Natural killer cell (primary cell): ENCODE results near the gene SMIM9. TPM values are rescaled to one million over a fixed set of nuclear protein-coding genes. Genes with fewer than 3 reads are reported as not detected.
"Not testable (repeated sequence)": the region's sequence is repeated elsewhere in the genome, so short reads cannot be mapped to it uniquely, and the experiment has no call there.

Experiments
- ATAC-seq, 3 donors: fragments of 150-1000 bp in 2 of 3; fragments of 200-7000 bp in 1 of 3; cut with Tn5 transposase; 1 replicate in 1 of 3; 2 replicates in 2 of 3; pipeline ENCODE4 v1.10.0; 2021; ENCODE audit warnings: mild to moderate bottlenecking in 2 of 3, moderate library complexity in 2 of 3
- DNase-seq, 2 donors: peaks; one replicate each; pipeline versions ENCODE4 v3.0.0 to v3.0.0-alpha.2; 2013 to 2021; ENCODE audit warnings: mixed read lengths in 1 of 2
- H3K27ac ChIP-seq: one replicate; pipeline ENCODE4 v1.5.1; 2013; ENCODE audit warnings: mild to moderate bottlenecking, low read length
- H3K27me3 ChIP-seq: one replicate; pipeline ENCODE4 v1.6.1; 2013; ENCODE audit warnings: low read length; ENCODE audit not compliant: control insufficient read depth, insufficient read depth
- H3K36me3 ChIP-seq: one replicate; pipeline ENCODE4 v1.6.1; 2013; ENCODE audit warnings: low read length; ENCODE audit not compliant: control insufficient read depth, insufficient read depth
- H3K4me1 ChIP-seq: one replicate; pipeline ENCODE4 v1.6.1; 2013; ENCODE audit warnings: low read length; ENCODE audit not compliant: control insufficient read depth, insufficient read depth
- H3K4me3 ChIP-seq: one replicate; pipeline ENCODE4 v1.5.1; 2013; ENCODE audit warnings: low read length
- H3K9me3 ChIP-seq: one replicate; pipeline ENCODE4 v1.6.1; 2013; ENCODE audit warnings: low read length; ENCODE audit not compliant: control insufficient read depth, insufficient read depth
- H3K27ac Mint-ChIP-seq, 2 donors: one replicate each; pipeline ENCODE4 v1.8.0; 2022; ENCODE audit warnings: mild to moderate bottlenecking in 2 of 2, mixed read lengths in 2 of 2, moderate library complexity in 1 of 2
- H3K27me3 Mint-ChIP-seq, 2 donors: one replicate each; pipeline ENCODE4 v1.8.0; 2022; ENCODE audit warnings: low read depth in 2 of 2, mixed read lengths in 2 of 2
- H3K36me3 Mint-ChIP-seq: one replicate; pipeline ENCODE4 v1.8.0; 2022; ENCODE audit warnings: mixed read lengths
- H3K4me1 Mint-ChIP-seq, 2 donors: one replicate each; pipeline ENCODE4 v1.8.0; 2022; ENCODE audit warnings: mixed read lengths in 2 of 2
- H3K4me3 Mint-ChIP-seq: one replicate; pipeline ENCODE4 v1.8.0; 2022; ENCODE audit warnings: mild to moderate bottlenecking, moderate library complexity, mixed read lengths
- H3K9me3 Mint-ChIP-seq, 2 donors: one replicate each; pipeline ENCODE4 v1.8.0; 2022; ENCODE audit warnings: mixed read lengths in 2 of 2
- WGBS: methylation state at CpG from one replicate; pipeline ENCODE4 v1.1.7; 2013; ENCODE audit warnings: missing lambda C conversion rate; ENCODE audit not compliant: insufficient coverage; 5-methylcytosine and 5-hydroxymethylcytosine counted together
- intact Hi-C: fragments of 100-400 bp; cut with micrococcal nuclease; formaldehyde crosslinking; loops from one replicate; pipeline ENCODE4 v1.14.2; 2022
- total RNA-seq, 4 donors: library from RNA; stranded (reverse); fragments of 120-200 nt in 1 of 4; gene quantifications; one replicate each; pipeline versions ENCODE4 v1.2.3 to v1.2.4, GENCODE V29; 2013 to 2022
- TF ChIP-seq, protein P1 (sequence below): fragments of 200-600 bp; IDR thresholded peaks from one replicate; pipeline ENCODE4 v1.8.0; 2022; ENCODE audit warnings: antibody characterized with exemption

The SMIM9 gene
- total RNA-seq, 3 donors from 2014 or later (not counting 1 experiment from before 2014, with no cell fraction given), result not detected

DNA sequence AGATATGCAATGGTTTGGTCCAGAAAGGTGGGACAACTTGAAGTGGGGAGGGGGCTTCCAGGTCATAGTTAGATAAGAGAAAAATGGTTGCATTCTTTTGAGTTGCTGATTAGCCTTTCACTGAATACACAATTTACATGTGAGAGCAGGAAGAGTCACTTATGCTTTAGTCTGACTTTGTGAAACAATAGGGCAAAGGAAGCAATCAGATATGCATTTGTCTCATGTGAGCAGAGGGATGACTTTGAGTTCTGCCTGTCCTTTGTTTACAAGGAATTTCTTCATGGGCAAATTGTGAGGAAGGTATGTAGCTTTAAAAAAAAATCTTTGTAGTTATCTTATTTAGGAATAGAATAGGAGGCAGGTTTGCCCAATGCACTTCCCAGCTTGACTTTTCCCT, 12.9 kb downstream of the SMIM9 start:
- TF ChIP-seq, protein P1, sequence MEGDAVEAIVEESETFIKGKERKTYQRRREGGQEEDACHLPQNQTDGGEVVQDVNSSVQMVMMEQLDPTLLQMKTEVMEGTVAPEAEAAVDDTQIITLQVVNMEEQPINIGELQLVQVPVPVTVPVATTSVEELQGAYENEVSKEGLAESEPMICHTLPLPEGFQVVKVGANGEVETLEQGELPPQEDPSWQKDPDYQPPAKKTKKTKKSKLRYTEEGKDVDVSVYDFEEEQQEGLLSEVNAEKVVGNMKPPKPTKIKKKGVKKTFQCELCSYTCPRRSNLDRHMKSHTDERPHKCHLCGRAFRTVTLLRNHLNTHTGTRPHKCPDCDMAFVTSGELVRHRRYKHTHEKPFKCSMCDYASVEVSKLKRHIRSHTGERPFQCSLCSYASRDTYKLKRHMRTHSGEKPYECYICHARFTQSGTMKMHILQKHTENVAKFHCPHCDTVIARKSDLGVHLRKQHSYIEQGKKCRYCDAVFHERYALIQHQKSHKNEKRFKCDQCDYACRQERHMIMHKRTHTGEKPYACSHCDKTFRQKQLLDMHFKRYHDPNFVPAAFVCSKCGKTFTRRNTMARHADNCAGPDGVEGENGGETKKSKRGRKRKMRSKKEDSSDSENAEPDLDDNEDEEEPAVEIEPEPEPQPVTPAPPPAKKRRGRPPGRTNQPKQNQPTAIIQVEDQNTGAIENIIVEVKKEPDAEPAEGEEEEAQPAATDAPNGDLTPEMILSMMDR, result no peak
- no peaks in the 10 kb centered on the region for H3K27me3 ChIP-seq
- H3K4me1 ChIP-seq, result no peaks in the 10 kb centered on the region
- no peak overlapping the region for H3K27ac ChIP-seq
- Mint-ChIP-seq H3K27me3 (peaks cover 3 to 9% of the 10 kb centered on the region in 2 donors), H3K9me3 (no peaks in the 10 kb centered on the region), H3K27ac (no peak overlapping the region), H3K4me1 (no peaks in the 10 kb centered on the region), H3K36me3 (no peaks in the 10 kb centered on the region), H3K4me3 (no peak overlapping the region)
- no peak overlapping the region for H3K4me3 ChIP-seq
- intact Hi-C loops, result no loop called here
- no peak for DNase-seq
- no peaks in the 10 kb centered on the region for H3K36me3 ChIP-seq
- no peaks in the 10 kb centered on the region for H3K9me3 ChIP-seq
- no peak for ATAC-seq

DNA sequence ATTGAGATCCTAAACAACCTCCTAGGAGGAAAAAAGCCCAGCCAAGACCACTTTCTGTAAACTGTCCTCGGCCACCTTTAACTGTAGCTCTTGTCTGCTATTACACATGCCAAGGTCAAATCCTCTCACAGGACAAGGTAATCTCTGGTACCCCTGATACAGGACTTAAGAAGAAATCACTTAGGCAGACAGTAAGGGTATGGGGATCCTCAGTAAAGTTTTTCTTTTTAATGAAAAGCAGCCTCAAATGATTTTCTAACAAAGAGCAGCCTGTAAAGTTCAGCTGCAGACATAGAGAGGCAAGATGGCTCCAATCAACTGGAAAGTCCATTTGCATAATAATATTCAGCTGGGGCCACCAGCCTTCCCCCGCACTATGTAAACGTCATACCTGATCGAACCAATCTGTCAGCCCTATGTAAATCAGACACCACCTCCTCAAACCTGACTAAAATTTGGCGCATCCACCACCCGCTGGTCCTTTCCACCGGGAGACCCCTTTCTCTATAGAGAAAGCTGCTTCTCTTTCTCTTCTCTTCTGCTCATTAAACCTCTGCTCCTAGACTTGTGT, 14.6 kb downstream of the SMIM9 start:
- H3K4me3 ChIP-seq, result no peak overlapping the region
- Mint-ChIP-seq H3K4me3 (no peak overlapping the region), H3K27me3 (peaks cover 3 to 16% of the 10 kb centered on the region in 2 donors), H3K4me1 (no peaks in the 10 kb centered on the region), H3K36me3 (no peaks in the 10 kb centered on the region), H3K27ac (no peak overlapping the region), H3K9me3 (no peaks in the 10 kb centered on the region)
- DNase-seq, result no peak
- no peak for ATAC-seq
- H3K27me3 ChIP-seq, result no peaks in the 10 kb centered on the region
- TF ChIP-seq, protein P1, result no peak
- H3K4me1 ChIP-seq, result no peaks in the 10 kb centered on the region
- H3K27ac ChIP-seq, result no peak overlapping the region
- H3K36me3 ChIP-seq, result no peaks in the 10 kb centered on the region
- intact Hi-C loops, result loop anchor here (10.0 kb wide), 1 partner anchor 65 kb away; the partner anchor contains the start of gene GAB3
- no peaks in the 10 kb centered on the region for H3K9me3 ChIP-seq
- WGBS, result 86% methylated on average over 6 of the region's 7 CpGs

DNA sequence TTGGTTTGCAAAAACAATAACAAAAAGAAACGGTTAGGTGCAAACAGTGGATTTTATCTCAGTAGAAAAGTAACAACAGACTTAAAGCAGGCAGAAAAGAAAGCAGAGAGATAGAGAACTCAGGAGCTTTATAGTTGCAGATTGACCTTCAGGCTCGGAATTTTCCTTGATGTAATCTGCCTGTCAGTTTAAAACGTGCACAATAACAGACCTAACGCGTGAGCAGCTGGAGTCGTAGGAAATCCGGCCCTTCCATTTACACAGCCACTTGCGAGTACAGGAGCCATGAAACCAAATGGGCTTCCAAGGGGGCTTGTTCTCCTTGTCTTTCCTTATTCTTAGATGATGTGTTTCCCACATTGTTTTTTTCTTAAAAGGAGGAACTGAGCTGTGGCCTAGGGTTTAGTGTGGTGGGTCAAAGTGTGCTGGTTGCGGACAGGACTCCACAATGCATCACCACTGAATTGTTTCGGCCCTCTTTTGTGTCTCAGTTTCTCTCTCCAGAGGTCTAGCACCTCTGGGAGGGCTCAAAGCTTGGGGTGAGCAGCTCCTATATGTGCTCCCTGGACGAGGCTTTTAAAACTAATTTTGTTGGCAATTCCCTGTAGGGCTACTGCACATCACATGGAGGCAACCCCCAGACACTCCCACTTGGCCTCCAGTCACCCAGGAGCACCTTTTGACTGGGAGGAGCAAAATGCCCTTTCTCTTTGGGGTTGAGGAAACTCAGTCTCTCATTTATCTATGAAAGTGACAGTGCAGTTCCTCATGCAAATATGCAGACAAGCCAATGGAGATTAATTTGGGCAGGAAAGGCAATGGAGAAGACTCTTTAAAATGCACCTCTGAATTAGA, 15.3 kb downstream of the SMIM9 start:
- Mint-ChIP-seq H3K4me3 (no peak overlapping the region), H3K27me3 (peaks cover 3 to 19% of the 10 kb centered on the region in 2 donors), H3K36me3 (no peaks in the 10 kb centered on the region), H3K4me1 (no peaks in the 10 kb centered on the region), H3K27ac (no peak overlapping the region), H3K9me3 (no peaks in the 10 kb centered on the region)
- no peaks in the 10 kb centered on the region for H3K9me3 ChIP-seq
- ATAC-seq (no peak), DNase-seq (no peak)
- no peaks in the 10 kb centered on the region for H3K4me1 ChIP-seq
- no peak overlapping the region for H3K4me3 ChIP-seq
- H3K27ac ChIP-seq, result no peak overlapping the region
- 95% methylated on average over 11 of the region's 11 CpGs for WGBS
- intact Hi-C loops, result loop anchor here (10.0 kb wide), 1 partner anchor 64 kb away; the partner anchor contains the start of gene GAB3
- H3K27me3 ChIP-seq, result no peaks in the 10 kb centered on the region
- TF ChIP-seq, protein P1, result no peak
- no peaks in the 10 kb centered on the region for H3K36me3 ChIP-seq

DNA sequence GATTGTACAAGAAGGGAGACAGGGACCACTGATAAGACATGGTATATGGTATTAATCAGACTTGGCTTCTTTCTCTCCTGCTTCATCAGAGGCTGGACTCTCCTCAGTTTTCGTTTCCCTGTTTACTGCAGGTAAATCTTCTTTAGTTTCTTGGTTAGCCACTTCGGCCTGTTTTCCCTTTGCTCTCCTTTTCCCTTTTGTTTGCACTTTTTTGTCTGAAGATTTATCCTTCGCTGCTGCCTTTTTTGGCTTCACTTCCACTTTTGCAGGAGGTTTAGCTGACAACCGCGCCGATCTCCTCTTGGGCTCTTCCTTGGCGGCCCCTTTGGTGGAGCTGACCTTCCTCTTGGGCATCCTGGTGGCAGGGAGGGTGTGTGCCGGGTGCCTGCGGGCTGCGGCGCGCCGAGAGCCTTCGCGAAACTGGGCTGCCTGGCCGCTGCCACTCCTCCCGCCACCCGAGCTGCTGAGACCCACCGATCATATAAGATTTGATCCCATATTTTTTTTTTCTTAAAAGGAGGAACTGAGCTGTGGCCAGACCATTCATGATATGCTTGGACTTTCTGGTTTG, 17.3 kb downstream of the SMIM9 start:
- not testable (repeated sequence) for ATAC-seq
- intact Hi-C loops, result loop anchor here (10.0 kb wide), 1 partner anchor 62 kb away; the partner anchor contains the start of gene GAB3

DNA sequence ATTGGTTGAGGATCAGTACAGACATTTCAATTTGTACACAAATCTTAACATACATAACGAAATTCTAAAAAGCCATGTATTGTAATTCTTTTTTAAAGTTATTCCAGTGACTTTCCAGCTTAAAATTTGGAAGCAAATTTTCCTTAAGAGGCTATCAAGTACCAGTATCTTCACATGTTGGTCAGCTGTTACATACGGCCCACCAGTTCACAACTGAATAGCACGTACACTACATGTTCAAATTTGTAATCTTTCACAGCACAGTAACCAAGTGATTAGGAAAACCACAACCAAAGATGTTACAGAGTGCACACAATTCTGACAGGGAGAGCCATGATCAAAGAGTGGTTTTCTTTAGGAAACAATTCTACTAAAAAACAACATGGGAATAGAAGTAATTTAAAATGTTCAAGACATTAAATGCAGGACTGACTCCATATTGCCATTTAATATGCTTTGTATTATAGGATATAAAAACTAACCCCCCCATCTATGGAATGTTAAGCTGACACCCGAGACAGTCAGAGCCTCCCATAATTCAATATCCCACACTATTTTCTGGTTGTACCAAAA, 18.1 kb downstream of the SMIM9 start:
- H3K4me1 Mint-ChIP-seq, H3K9me3 ChIP-seq, H3K4me3 Mint-ChIP-seq, DNase-seq, H3K36me3 ChIP-seq, ATAC-seq, H3K4me1 ChIP-seq, H3K9me3 Mint-ChIP-seq, H3K4me3 ChIP-seq, H3K27ac ChIP-seq, H3K27me3 ChIP-seq, H3K36me3 Mint-ChIP-seq, H3K27ac Mint-ChIP-seq: not testable (repeated sequence)
- peaks cover 3 to 38% of the 10 kb centered on the region in 2 donors for H3K27me3 Mint-ChIP-seq
- WGBS, result no CpG with 5 or more reads among the region's 4 CpGs
- intact Hi-C loops, result loop anchor here (10.0 kb wide), 1 partner anchor 62 kb away; the partner anchor contains the start of gene GAB3

More for the DNA sequence above, 17.3 kb downstream of the SMIM9 start:
- H3K4me3 Mint-ChIP-seq, H3K4me1 Mint-ChIP-seq, H3K9me3 ChIP-seq, H3K27me3 ChIP-seq, H3K27ac Mint-ChIP-seq, H3K36me3 Mint-ChIP-seq, H3K27ac ChIP-seq, H3K4me1 ChIP-seq, H3K4me3 ChIP-seq, H3K9me3 Mint-ChIP-seq, H3K36me3 ChIP-seq, DNase-seq: not testable (repeated sequence)
- H3K27me3 Mint-ChIP-seq, result peaks cover 3 to 35% of the 10 kb centered on the region in 2 donors
- 97% methylated on average over 19 of the region's 19 CpGs for WGBS
